IMR-90 (cell line): ENCODE data around the gene HSF2BP. TPM values are rescaled to one million over a fixed set of nuclear protein-coding genes. Genes with fewer than 3 reads are reported as not detected.

ENCODE experiments used
- ATAC-seq: fragments of 200-7000 bp; cut with Tn5 transposase; 2 replicates; pipeline ENCODE4 v1.9.1; 2020; ENCODE audit warnings: low read depth, mild to moderate bottlenecking, moderate library complexity
- BruUV-seq: library from RNA; stranded (reverse); fragments of 400-500 nt; replicated peaks from 2 replicates; lab custom pipeline; 2021; lab: Mats Ljungman, UMichigan
- CTCF ChIA-PET: fragments of 300-600 bp; formaldehyde crosslinking; extraction: SDS; loops from one replicate; lab custom pipeline; 2021; ENCODE audit warnings: antibody characterized with exemption; lab: Yijun Ruan, JAX
- POLR2A ChIA-PET: fragments of 300-600 bp; sonication (Branson Sonifier 250); formaldehyde crosslinking; loops from one replicate; lab custom pipeline; 2022; ENCODE audit warnings: antibody characterized with exemption; ENCODE audit not compliant: unreplicated experiment; lab: Charles Lee
- DNase-seq: peaks from one replicate; pipeline ENCODE4 v3.0.0; 2013
- H2AFZ ChIP-seq: replicated peaks from 2 replicates; pipeline ENCODE3; 2013; ENCODE audit warnings: low read length, mild to moderate bottlenecking; ENCODE audit not compliant: poor library complexity
- H2AK5ac ChIP-seq: 2 replicates; pipeline ENCODE4 v1.6.1; 2013; ENCODE audit warnings: low read depth, low read length, inconsistent platforms
- H2AK9ac ChIP-seq: replicated peaks from 2 replicates; pipeline ENCODE3; 2013; ENCODE audit warnings: mild to moderate bottlenecking, low read depth, low read length, moderate library complexity; ENCODE audit not compliant: poor library complexity
- H2BK120ac ChIP-seq: 2 replicates; pipeline ENCODE4 v1.6.1; 2013; ENCODE audit warnings: low read depth, low read length, inconsistent platforms
- H2BK15ac ChIP-seq: 3 replicates; pipeline ENCODE4 v1.6.1; 2013; ENCODE audit warnings: low read depth, low read length, inconsistent platforms
- H2BK20ac ChIP-seq: 2 replicates; pipeline ENCODE4 v1.6.1; 2013; ENCODE audit warnings: low read depth, mild to moderate bottlenecking, inconsistent platforms, low read length, moderate library complexity
- H2BK5ac ChIP-seq: 2 replicates; pipeline ENCODE4 v1.6.1; 2013; ENCODE audit warnings: mild to moderate bottlenecking, low read depth, low read length, inconsistent platforms; ENCODE audit not compliant: poor library complexity, severe bottlenecking
- H3K14ac ChIP-seq: replicated peaks from 2 replicates; pipeline ENCODE4 v1.6.1; 2013; ENCODE audit warnings: low read depth, low read length, inconsistent platforms
- H3K18ac ChIP-seq: 2 replicates; pipeline ENCODE4 v1.6.1; 2013; ENCODE audit warnings: low read depth, low read length, control low read depth
- H3K23ac ChIP-seq: 2 replicates; pipeline ENCODE4 v1.6.1; 2013; ENCODE audit warnings: low read depth, low read length, inconsistent platforms
- H3K27ac ChIP-seq: 2 replicates; pipeline ENCODE4 v1.5.1; 2013; ENCODE audit warnings: mild to moderate bottlenecking, control low read depth, low read length; ENCODE audit not compliant: insufficient read depth
- H3K27me3 ChIP-seq: 2 replicates; pipeline ENCODE4 v1.6.1; 2013; ENCODE audit warnings: low read length; ENCODE audit not compliant: control insufficient read depth, insufficient read depth
- H3K36me3 ChIP-seq: 2 replicates; pipeline ENCODE4 v1.6.1; 2013; ENCODE audit warnings: low read length, mixed read lengths; ENCODE audit not compliant: control insufficient read depth, insufficient read depth
- H3K4ac ChIP-seq: 2 replicates; pipeline ENCODE4 v1.6.1; 2013; ENCODE audit warnings: low read depth, low read length, inconsistent platforms
- H3K4me1 ChIP-seq: 2 replicates; pipeline ENCODE4 v1.6.1; 2013; ENCODE audit warnings: low read length, mixed read lengths; ENCODE audit not compliant: control insufficient read depth, insufficient read depth
- H3K4me2 ChIP-seq: 2 replicates; pipeline ENCODE4 v1.6.1; 2013; ENCODE audit warnings: low read depth, mild to moderate bottlenecking, control low read depth, low read length, moderate library complexity
- H3K4me3 ChIP-seq: 2 replicates; pipeline ENCODE4 v1.5.1; 2013; ENCODE audit warnings: low read depth, mild to moderate bottlenecking, control low read depth, low read length, moderate library complexity; ENCODE audit not compliant: insufficient read depth
- H3K56ac ChIP-seq: 2 replicates; pipeline ENCODE4 v1.6.1; 2013; ENCODE audit warnings: low read length, inconsistent platforms; ENCODE audit not compliant: insufficient read depth; ENCODE audit errors: extremely low read depth
- H3K79me1 ChIP-seq, 2 experiments: 2 replicates each; pipeline ENCODE4 v1.6.1; 2013; ENCODE audit warnings: low read length in 2 of 2, inconsistent platforms in 1 of 2, low read depth in 1 of 2
- H3K9ac ChIP-seq: 2 replicates; pipeline ENCODE4 v1.6.1; 2013; ENCODE audit warnings: low read depth, low read length, control low read depth
- H3K9me1 ChIP-seq: 2 replicates; pipeline ENCODE4 v1.6.1; 2013; ENCODE audit warnings: low read length, inconsistent platforms; ENCODE audit not compliant: insufficient read depth
- H3K9me3 ChIP-seq: 2 replicates; pipeline ENCODE4 v1.6.1; 2013; ENCODE audit warnings: low read length; ENCODE audit not compliant: control insufficient read depth, insufficient read depth
- H4K20me1 ChIP-seq: 2 replicates; pipeline ENCODE4 v1.6.1; 2013; ENCODE audit warnings: low read length, inconsistent platforms; ENCODE audit not compliant: insufficient read depth
- H4K5ac ChIP-seq: 2 replicates; pipeline ENCODE4 v1.6.1; 2013; ENCODE audit warnings: mild to moderate bottlenecking, low read depth, low read length, control low read depth
- H4K8ac ChIP-seq, 2 experiments: 2 replicates each; pipeline ENCODE4 v1.6.1; 2013; ENCODE audit warnings: low read depth in 2 of 2, low read length in 2 of 2, control low read depth in 1 of 2, inconsistent platforms in 1 of 2
- H4K91ac ChIP-seq: 2 replicates; pipeline ENCODE4 v1.6.1; 2013; ENCODE audit warnings: low read depth, low read length, inconsistent platforms; ENCODE audit not compliant: insufficient read depth
- BHLHE40 ChIP-seq: fragments of 150-350 bp; IDR thresholded peaks from 2 replicates; pipeline ENCODE4 v1.6.1; 2016; ENCODE audit warnings: mild to moderate bottlenecking, low read depth, low read length
- CHD1 ChIP-seq: IDR thresholded peaks from 2 replicates; pipeline ENCODE4 v1.6.1; 2012; ENCODE audit warnings: low read depth, low read length, improper control_type of control experiment
- MAZ ChIP-seq: IDR thresholded peaks from 2 replicates; pipeline ENCODE4 v1.6.1; 2012; ENCODE audit warnings: low read depth, mild to moderate bottlenecking, low read length, improper control_type of control experiment, moderate library complexity, borderline replicate concordance
- MXI1 ChIP-seq: IDR thresholded peaks from 2 replicates; pipeline ENCODE4 v1.6.1; 2012; ENCODE audit warnings: low read depth, mild to moderate bottlenecking, low read length, moderate library complexity, borderline replicate concordance
- NFE2L2 ChIP-seq: fragments of 150-350 bp; IDR thresholded peaks from 2 replicates; pipeline ENCODE4 v1.6.1; 2016; ENCODE audit warnings: low read depth, mild to moderate bottlenecking, low read length
- POLR2A ChIP-seq: IDR thresholded peaks from 2 replicates; pipeline ENCODE4 v1.6.1; 2012; ENCODE audit warnings: mild to moderate bottlenecking, low read depth, low read length
- RAD21 ChIP-seq: IDR thresholded peaks from 2 replicates; pipeline ENCODE4 v1.6.1; 2012; ENCODE audit warnings: low read length, improper control_type of control experiment
- SMC3 ChIP-seq: fragments of 150-350 bp; IDR thresholded peaks from 2 replicates; pipeline ENCODE4 v1.6.1; 2016; ENCODE audit warnings: low read depth, mild to moderate bottlenecking, antibody characterized with exemption, low read length, moderate library complexity
- WGBS, 2 experiments: methylation state at CpG; one replicate each; pipeline versions ENCODE4 v1.1.5 to v1.1.7; 2013; ENCODE audit warnings: missing lambda C conversion rate in 2 of 2; ENCODE audit not compliant: insufficient read length in 1 of 2; ENCODE audit errors: extremely low coverage in 2 of 2; 5-methylcytosine and 5-hydroxymethylcytosine counted together
- dilution Hi-C: fragments of 300-500 bp; cut with HindIII; formaldehyde crosslinking; loops from one replicate; pipeline ENCODE4 v1.14.3; 2018; ENCODE audit warnings: low sequenced_read_pairs; ENCODE audit not compliant: unreplicated experiment
- in situ Hi-C: fragments of 300-500 bp; cut with MboI; formaldehyde crosslinking; loops from 3 replicates; pipeline ENCODE4 v1.14.3; 2019; ENCODE audit warnings: low sequenced_read_pairs, inconsistent platforms, mixed read lengths
- intact Hi-C: fragments of 100-400 bp; cut with micrococcal nuclease; formaldehyde crosslinking; loops from 2 replicates; pipeline ENCODE4 v1.10.0; 2022
- polyA plus RNA-seq, 3 experiments: library from polyadenylated mRNA; depleted of rRNA; stranded (reverse); fragments of >200 nt; gene quantifications; 2 replicates each; pipeline ENCODE4 v1.2.3, GENCODE V29; 2012; ENCODE audit warnings: low replicate concordance in 1 of 3
- total RNA-seq: library from RNA; depleted of rRNA; stranded (reverse); fragments of >200 nt; gene quantifications from 2 replicates; pipeline ENCODE4 v1.2.3, GENCODE V29; 2012
- TF ChIP-seq, protein P1 (sequence below): fragments of 150-350 bp; IDR thresholded peaks from 2 replicates; pipeline ENCODE4 v1.6.1; 2017; ENCODE audit warnings: mild to moderate bottlenecking, antibody characterized with exemption, low read length, low read depth

Gene HSF2BP
- total and polyA plus RNA-seq, 2 of the 4 experiments (the other 2 are of a cell fraction) = 0.87 to 0.90 TPM

DNA sequence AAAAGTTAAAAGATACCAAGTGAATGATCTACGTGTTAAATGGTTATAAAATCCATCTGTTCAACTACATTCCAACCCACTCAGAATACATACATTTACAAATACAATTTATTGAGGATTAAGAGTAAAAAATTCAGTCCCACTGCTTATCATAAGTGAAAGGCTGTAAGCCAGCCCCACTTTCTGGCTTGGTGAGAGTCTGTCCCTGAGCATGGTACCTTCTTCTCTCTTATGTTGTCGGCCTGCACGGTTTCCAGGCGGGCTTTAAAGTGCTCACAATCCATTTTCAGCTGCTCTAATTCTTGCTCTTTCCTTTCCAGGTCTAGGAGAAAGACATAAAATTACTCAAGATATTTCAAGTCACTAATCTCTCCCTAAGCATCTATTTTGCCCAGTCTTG lies 15.2 kb downstream of the HSF2BP start:
- intact Hi-C loops (loop anchor here (2.0 kb wide), 2 partner anchors 17 to 57 kb away; no protein-coding TSS in a partner anchor), in situ Hi-C loops (loop anchor here (5.0 to 10.0 kb wide), 2 partner anchors 37 to 319 kb away; no protein-coding TSS in a partner anchor), dilution Hi-C loops (no loop called here)
- ATAC-seq = no peak
- H2BK20ac ChIP-seq = peak overlapping the region; percentile 66; the same call in 1 of the 2 replicates
- no peak overlapping the region for H2AK9ac ChIP-seq
- no peak overlapping the region for H3K14ac ChIP-seq
- H3K4me3 ChIP-seq = no peak overlapping the region
- H2AK5ac ChIP-seq = no peak overlapping the region
- H3K23ac ChIP-seq = peak overlapping the region; percentile 41; the same call in 1 of the 2 replicates
- no peaks in the 10 kb centered on the region for H3K79me1 ChIP-seq
- no peaks in the 10 kb centered on the region for H4K20me1 ChIP-seq
- peaks cover 4% of the 10 kb centered on the region; the same call in 1 of the 2 replicates for H3K9me1 ChIP-seq
- WGBS, 2 experiments = 62% methylated on average over 3 of the region's 4 CpGs; no CpG with 5 or more reads in 1 of the 2 experiments
- H4K91ac ChIP-seq = peak overlapping the region; percentile 7; the same call in 1 of the 2 replicates
- no peak for DNase-seq
- H3K9me3 ChIP-seq = no peaks in the 10 kb centered on the region
- ChIA-PET POLR2A (no interaction called here), CTCF (no interaction called here)
- H3K9ac ChIP-seq = no peak overlapping the region; the same call in 1 of the 2 replicates
- H3K27me3 ChIP-seq = no peaks in the 10 kb centered on the region
- no peak overlapping the region for H3K56ac ChIP-seq
- no peak overlapping the region for H3K27ac ChIP-seq
- H3K18ac ChIP-seq = peak overlapping the region; percentile 67
- H2BK120ac ChIP-seq = peak overlapping the region; percentile 82; the same call in 1 of the 2 replicates
- no peak for TF ChIP-seq MAZ
- TF ChIP-seq SMC3 = no peak
- TF ChIP-seq, protein P1, sequence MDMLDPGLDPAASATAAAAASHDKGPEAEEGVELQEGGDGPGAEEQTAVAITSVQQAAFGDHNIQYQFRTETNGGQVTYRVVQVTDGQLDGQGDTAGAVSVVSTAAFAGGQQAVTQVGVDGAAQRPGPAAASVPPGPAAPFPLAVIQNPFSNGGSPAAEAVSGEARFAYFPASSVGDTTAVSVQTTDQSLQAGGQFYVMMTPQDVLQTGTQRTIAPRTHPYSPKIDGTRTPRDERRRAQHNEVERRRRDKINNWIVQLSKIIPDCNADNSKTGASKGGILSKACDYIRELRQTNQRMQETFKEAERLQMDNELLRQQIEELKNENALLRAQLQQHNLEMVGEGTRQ = no peak
- no peak for TF ChIP-seq BHLHE40
- TF ChIP-seq CHD1 = no peak
- no peak for TF ChIP-seq MXI1
- TF ChIP-seq NFE2L2 = no peak
- no peak for TF ChIP-seq POLR2A
- TF ChIP-seq RAD21 = no peak
- H3K4me1 ChIP-seq = peaks cover 12% of the 10 kb centered on the region
- no peak overlapping the region for H2AFZ ChIP-seq
- H2BK15ac ChIP-seq = no peak overlapping the region
- no peak overlapping the region for H3K4ac ChIP-seq
- H2BK5ac ChIP-seq = peak overlapping the region; percentile 4
- H3K4me2 ChIP-seq = no peak overlapping the region
- peak overlapping the region in 1 of 2 experiments; percentile 0; a peak in 2 of 4 replicates for H4K8ac ChIP-seq
- BruUV-seq = no TSS peak
- H4K5ac ChIP-seq = peak overlapping the region; percentile 35
- no peaks in the 10 kb centered on the region for H3K36me3 ChIP-seq
